H9 (cell line): ENCODE data around the gene TMEM63A. TPM values are rescaled to one million over a fixed set of nuclear protein-coding genes. Genes with fewer than 3 reads are reported as not detected.

Source experiments
- DNase-seq: peaks from one replicate; pipeline ENCODE4 v3.0.0-alpha.2; 2017
- H2AFZ ChIP-seq: one replicate; pipeline ENCODE4 v1.6.1; 2013; ENCODE audit warnings: mild to moderate bottlenecking, low read length, control low read depth, moderate library complexity
- H2AK5ac ChIP-seq: 2 replicates; pipeline ENCODE4 v1.6.1; 2013; ENCODE audit warnings: low read length, control low read depth, mixed read lengths; ENCODE audit not compliant: insufficient read length
- H2BK120ac ChIP-seq: one replicate; pipeline ENCODE4 v1.6.1; 2013; ENCODE audit warnings: low read depth, mild to moderate bottlenecking, low read length, control low read depth, inconsistent platforms; ENCODE audit not compliant: poor library complexity, severe bottlenecking
- H2BK12ac ChIP-seq: 2 replicates; pipeline ENCODE4 v1.6.1; 2013; ENCODE audit warnings: low read length, control low read depth, mixed read lengths, low read depth; ENCODE audit not compliant: insufficient read length
- H2BK15ac ChIP-seq: 2 replicates; pipeline ENCODE4 v1.6.1; 2013; ENCODE audit warnings: low read depth, low read length, control low read depth
- H2BK20ac ChIP-seq: one replicate; pipeline ENCODE4 v1.6.1; 2013; ENCODE audit warnings: low read depth, mild to moderate bottlenecking, low read length, control low read depth, inconsistent platforms; ENCODE audit not compliant: poor library complexity, severe bottlenecking
- H2BK5ac ChIP-seq: 2 replicates; pipeline ENCODE4 v1.6.1; 2013; ENCODE audit warnings: low read length, control low read depth, mixed read lengths; ENCODE audit not compliant: insufficient read length
- H3K14ac ChIP-seq: 2 replicates; pipeline ENCODE4 v1.6.1; 2013; ENCODE audit warnings: low read length, control low read depth; ENCODE audit not compliant: insufficient read depth
- H3K18ac ChIP-seq: 2 replicates; pipeline ENCODE4 v1.6.1; 2013; ENCODE audit warnings: low read depth, mild to moderate bottlenecking, mixed read lengths, low read length, control low read depth; ENCODE audit not compliant: insufficient read length
- H3K23ac ChIP-seq: 2 replicates; pipeline ENCODE4 v1.6.1; 2013; ENCODE audit warnings: low read length, control low read depth, mixed read lengths, low read depth; ENCODE audit not compliant: insufficient read length
- H3K23me2 ChIP-seq: 2 replicates; pipeline ENCODE4 v1.6.1; 2013; ENCODE audit warnings: low read depth, mild to moderate bottlenecking, mixed read lengths, low read length, control low read depth; ENCODE audit not compliant: insufficient read length, poor library complexity, severe bottlenecking
- H3K27ac ChIP-seq: 2 replicates; pipeline ENCODE4 v1.5.1; 2013; ENCODE audit warnings: low read length, control low read depth, mixed read lengths, low read depth; ENCODE audit not compliant: insufficient read length
- H3K27me3 ChIP-seq: 2 replicates; pipeline ENCODE4 v1.6.1; 2013; ENCODE audit warnings: low read length, control low read depth, inconsistent platforms; ENCODE audit not compliant: insufficient read depth
- H3K4ac ChIP-seq: 2 replicates; pipeline ENCODE4 v1.6.1; 2013; ENCODE audit warnings: low read depth, mild to moderate bottlenecking, control low read depth, inconsistent platforms, low read length, moderate library complexity
- H3K4me1 ChIP-seq: 2 replicates; pipeline ENCODE4 v1.6.1; 2013; ENCODE audit warnings: low read length, control low read depth, inconsistent platforms; ENCODE audit not compliant: insufficient read depth
- H3K4me2 ChIP-seq: 2 replicates; pipeline ENCODE4 v1.6.1; 2013; ENCODE audit warnings: low read length, control low read depth, mixed read lengths; ENCODE audit not compliant: insufficient read length, insufficient read depth
- H3K56ac ChIP-seq: 2 replicates; pipeline ENCODE4 v1.6.1; 2013; ENCODE audit warnings: low read depth, mild to moderate bottlenecking, mixed read lengths, low read length, control low read depth; ENCODE audit not compliant: insufficient read length
- H3K79me1 ChIP-seq: 2 replicates; pipeline ENCODE4 v1.6.1; 2013; ENCODE audit warnings: low read depth, mild to moderate bottlenecking, moderate library complexity, low read length, control low read depth, inconsistent platforms; ENCODE audit not compliant: insufficient read depth, poor library complexity, severe bottlenecking
- H3K79me2 ChIP-seq: 2 replicates; pipeline ENCODE4 v1.6.1; 2013; ENCODE audit warnings: low read length, control low read depth, inconsistent platforms; ENCODE audit not compliant: insufficient read depth
- H3K9ac ChIP-seq: 2 replicates; pipeline ENCODE4 v1.6.1; 2013; ENCODE audit warnings: low read length, control low read depth, mixed read lengths; ENCODE audit not compliant: insufficient read length; ENCODE audit errors: extremely low read depth
- H3K9me3 ChIP-seq: one replicate; pipeline ENCODE4 v1.6.1; 2013; ENCODE audit warnings: low read depth, low read length, inconsistent platforms; ENCODE audit not compliant: control insufficient read depth
- H3T11ph ChIP-seq: one replicate; pipeline ENCODE4 v1.6.1; 2013; ENCODE audit warnings: mild to moderate bottlenecking, low read length, control low read depth, inconsistent platforms
- H4K20me1 ChIP-seq: one replicate; pipeline ENCODE4 v1.6.1; 2013; ENCODE audit not compliant: control insufficient read depth, insufficient read length, insufficient read depth
- H4K5ac ChIP-seq: 2 replicates; pipeline ENCODE4 v1.6.1; 2013; ENCODE audit warnings: low read depth, mild to moderate bottlenecking, mixed read lengths, low read length, control low read depth; ENCODE audit not compliant: insufficient read length
- H4K8ac ChIP-seq: replicated peaks from 2 replicates; pipeline ENCODE4 v1.6.1; 2013; ENCODE audit warnings: low read length, control low read depth, mixed read lengths, low read depth; ENCODE audit not compliant: insufficient read length
- H4K91ac ChIP-seq: 2 replicates; pipeline ENCODE4 v1.6.1; 2013; ENCODE audit warnings: low read depth, mild to moderate bottlenecking, moderate library complexity, mixed read lengths, low read length, control low read depth; ENCODE audit not compliant: insufficient read length
- H3K27ac Mint-ChIP-seq, 3 experiments: 2 replicates in 2 of 3; 3 replicates in 1 of 3; pipeline ENCODE4 v1.8.0; 2020 to 2021; ENCODE audit warnings: mixed read lengths in 3 of 3, mild to moderate bottlenecking in 1 of 3, moderate library complexity in 1 of 3
- H3K27me3 Mint-ChIP-seq: 2 replicates; pipeline ENCODE4 v1.8.0; 2021; ENCODE audit warnings: low read depth, mild to moderate bottlenecking, moderate library complexity, mixed read lengths
- H3K36me3 Mint-ChIP-seq, 3 experiments: 2 replicates in 2 of 3; 3 replicates in 1 of 3; pipeline ENCODE4 v1.8.0; 2020 to 2021; ENCODE audit warnings: low read depth in 3 of 3, mixed read lengths in 3 of 3; ENCODE audit not compliant: insufficient read depth in 1 of 3
- H3K4me1 Mint-ChIP-seq, 2 experiments: 2 replicates each; pipeline ENCODE4 v1.8.0; 2020; ENCODE audit warnings: mixed read lengths in 2 of 2
- H3K4me3 Mint-ChIP-seq, 2 experiments: 2 replicates in 1 of 2; 3 replicates in 1 of 2; pipeline ENCODE4 v1.8.0; 2020 to 2021; ENCODE audit warnings: mild to moderate bottlenecking in 2 of 2, mixed read lengths in 2 of 2, moderate library complexity in 1 of 2
- H3K9me3 Mint-ChIP-seq, 2 experiments: 2 replicates in 1 of 2; 3 replicates in 1 of 2; pipeline ENCODE4 v1.8.0; 2020; ENCODE audit warnings: mild to moderate bottlenecking in 2 of 2, mixed read lengths in 2 of 2, moderate library complexity in 1 of 2
- CTCF ChIP-seq: fragments of 200-600 bp; sonication (generic); conservative IDR thresholded peaks from 3 replicates; pipeline ENCODE4 v1.8.0; 2021; ENCODE audit warnings: antibody characterized with exemption, mild to moderate bottlenecking
- WGBS: extraction: QIAGEN DNeasy Blood & Tissue Kit; methylation state at CpG from one replicate; pipeline ENCODE4 v1.1.7; 2013; ENCODE audit warnings: missing lambda C conversion rate, low lambda C conversion rate, mixed read lengths; ENCODE audit not compliant: insufficient read length; ENCODE audit errors: extremely low coverage; 5-methylcytosine and 5-hydroxymethylcytosine counted together
- total RNA-seq: library from RNA; stranded (reverse); gene quantifications from 2 replicates; pipeline ENCODE4 v1.2.1, GENCODE V29; 2021

The TMEM63A gene
- total RNA-seq, 1 experiment from 2014 or later, result 75.7 TPM

- no peak overlapping the region for H3K9ac ChIP-seq
- no peak overlapping the region for H3K4me2 ChIP-seq
- no peak overlapping the region for H2BK12ac ChIP-seq
- H3K56ac ChIP-seq, result no peak overlapping the region
- no peak overlapping the region for H3K4ac ChIP-seq
- no CpG with 5 or more reads among the region's 1 CpG for WGBS
- no peak overlapping the region for H4K5ac ChIP-seq
- DNase-seq, result no peak
- no peak overlapping the region for H2AFZ ChIP-seq
- no peak overlapping the region for H2BK20ac ChIP-seq
- no peak overlapping the region for H2BK15ac ChIP-seq
- H2AK5ac ChIP-seq, result no peak overlapping the region
- H2BK120ac ChIP-seq, result no peak overlapping the region
- Mint-ChIP-seq H3K9me3 (no peaks in the 10 kb centered on the region), H3K27me3 (no peaks in the 10 kb centered on the region; the same call in 1 of the 2 replicates), H3K4me1 (peaks cover 4 to 10% of the 10 kb centered on the region in 2 experiments), H3K4me3 (no peak overlapping the region), H3K27ac (0 out of 7 replicates have a peak overlapping the region, but pooled peaks of 1 of the 3 experiments have one; percentile 28), H3K36me3 (peaks cover 13 to 37% (median 23%) of the 10 kb centered on the region in 3 experiments)
- no peak for TF ChIP-seq CTCF
- H3K79me1 ChIP-seq, result no peaks in the 10 kb centered on the region
- no peaks in the 10 kb centered on the region for H3K9me3 ChIP-seq
- H3K18ac ChIP-seq, result no peak overlapping the region
- H3K4me1 ChIP-seq, result no peaks in the 10 kb centered on the region
- no peaks in the 10 kb centered on the region for H3K27me3 ChIP-seq
- no peak overlapping the region for H3K23ac ChIP-seq
- no peak overlapping the region for H4K91ac ChIP-seq
- no peak overlapping the region for H3K27ac ChIP-seq
- no peak overlapping the region for H2BK5ac ChIP-seq
- no peaks in the 10 kb centered on the region for H3K79me2 ChIP-seq
- H3T11ph ChIP-seq, result no peak overlapping the region
- no peaks in the 10 kb centered on the region for H4K20me1 ChIP-seq
- H3K14ac ChIP-seq, result no peak overlapping the region
- H3K23me2 ChIP-seq, result no peaks in the 10 kb centered on the region
- H4K8ac ChIP-seq, result no peak overlapping the region
Measured at GRCh38 chr1:225840223-225840610, 42.0 kb downstream of the TMEM63A start.
